ENCODE measurements around the gene LRBA.

LRBA gene

DNA sequence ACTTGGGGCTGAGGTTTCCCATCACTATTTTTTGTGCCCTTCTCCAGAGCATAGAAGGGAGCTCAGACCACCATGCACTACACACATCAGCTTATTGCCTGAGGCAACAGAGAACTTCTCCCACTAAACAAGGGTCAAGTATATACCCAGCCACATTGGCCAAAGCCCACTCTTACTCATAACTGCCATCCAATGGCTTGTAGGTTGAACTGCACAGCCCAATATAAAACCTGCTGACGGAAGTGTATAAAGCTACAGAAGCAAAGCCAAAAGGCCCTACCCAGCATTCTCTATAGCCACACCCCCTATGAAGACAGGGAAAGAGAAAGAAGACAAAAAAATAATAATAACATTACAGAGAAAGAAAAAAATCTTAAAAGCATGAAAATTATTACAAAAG, 139.7 kb downstream of the LRBA start:
- ChIA-PET CTCF (no interaction called here), POLR2A (ENCODE audit: low non-redundant PET) (no interaction called here)
- DNase-seq (ENCODE audit: low spot score), result no peak
- TF ChIP-seq, protein P1, sequence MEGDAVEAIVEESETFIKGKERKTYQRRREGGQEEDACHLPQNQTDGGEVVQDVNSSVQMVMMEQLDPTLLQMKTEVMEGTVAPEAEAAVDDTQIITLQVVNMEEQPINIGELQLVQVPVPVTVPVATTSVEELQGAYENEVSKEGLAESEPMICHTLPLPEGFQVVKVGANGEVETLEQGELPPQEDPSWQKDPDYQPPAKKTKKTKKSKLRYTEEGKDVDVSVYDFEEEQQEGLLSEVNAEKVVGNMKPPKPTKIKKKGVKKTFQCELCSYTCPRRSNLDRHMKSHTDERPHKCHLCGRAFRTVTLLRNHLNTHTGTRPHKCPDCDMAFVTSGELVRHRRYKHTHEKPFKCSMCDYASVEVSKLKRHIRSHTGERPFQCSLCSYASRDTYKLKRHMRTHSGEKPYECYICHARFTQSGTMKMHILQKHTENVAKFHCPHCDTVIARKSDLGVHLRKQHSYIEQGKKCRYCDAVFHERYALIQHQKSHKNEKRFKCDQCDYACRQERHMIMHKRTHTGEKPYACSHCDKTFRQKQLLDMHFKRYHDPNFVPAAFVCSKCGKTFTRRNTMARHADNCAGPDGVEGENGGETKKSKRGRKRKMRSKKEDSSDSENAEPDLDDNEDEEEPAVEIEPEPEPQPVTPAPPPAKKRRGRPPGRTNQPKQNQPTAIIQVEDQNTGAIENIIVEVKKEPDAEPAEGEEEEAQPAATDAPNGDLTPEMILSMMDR (conservative IDR thresholded peaks at IDR 0.05; ENCODE audit: low read depth), result no peak
- no peak overlapping the region for H3K27ac ChIP-seq

DNA sequence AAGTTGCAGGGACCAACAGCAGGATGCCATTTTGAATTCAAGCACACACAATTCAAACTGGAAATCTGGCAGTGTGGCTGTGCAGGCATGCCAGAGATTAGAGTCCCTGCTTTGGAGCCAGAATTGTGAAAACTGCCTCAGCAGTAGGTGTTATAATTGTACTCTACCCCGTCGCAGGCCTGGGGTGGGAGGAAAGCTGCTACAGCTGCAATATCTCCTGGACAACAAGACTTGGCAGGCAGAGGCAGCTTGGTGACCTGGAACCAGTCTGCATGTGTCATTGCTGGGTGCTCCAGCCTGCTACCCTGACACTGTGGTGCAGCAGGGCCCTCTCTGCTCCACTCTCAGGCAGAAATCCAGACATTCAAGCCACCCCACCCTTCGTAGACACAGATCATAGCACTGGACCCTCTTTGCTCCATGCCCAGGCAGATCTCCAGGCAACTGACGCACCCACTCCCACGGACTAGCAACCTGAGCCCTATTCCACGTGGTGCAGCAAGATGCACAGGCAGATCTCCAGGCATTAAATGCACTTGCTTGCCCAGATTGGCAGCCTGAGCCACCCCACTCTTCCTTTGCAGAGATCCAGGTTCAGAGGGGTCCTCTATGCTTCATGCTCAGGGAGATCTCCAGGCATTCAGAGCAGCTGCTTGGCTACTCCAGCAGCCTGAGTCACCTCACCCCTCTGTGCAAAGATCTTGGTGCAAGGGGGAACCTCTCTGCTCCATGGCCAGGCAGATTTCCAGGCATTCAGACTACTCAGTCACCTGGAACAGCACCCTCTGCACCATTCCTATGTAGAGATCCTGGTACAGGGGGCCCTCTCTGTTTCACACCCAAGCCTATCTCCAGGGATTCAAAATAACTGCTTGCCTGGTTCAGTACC, 140.5 kb downstream of the LRBA start:
- POLR2A ChIA-PET (ENCODE audit: low non-redundant PET), result no interaction called here
- CTCF ChIA-PET, result no interaction called here

DNA sequence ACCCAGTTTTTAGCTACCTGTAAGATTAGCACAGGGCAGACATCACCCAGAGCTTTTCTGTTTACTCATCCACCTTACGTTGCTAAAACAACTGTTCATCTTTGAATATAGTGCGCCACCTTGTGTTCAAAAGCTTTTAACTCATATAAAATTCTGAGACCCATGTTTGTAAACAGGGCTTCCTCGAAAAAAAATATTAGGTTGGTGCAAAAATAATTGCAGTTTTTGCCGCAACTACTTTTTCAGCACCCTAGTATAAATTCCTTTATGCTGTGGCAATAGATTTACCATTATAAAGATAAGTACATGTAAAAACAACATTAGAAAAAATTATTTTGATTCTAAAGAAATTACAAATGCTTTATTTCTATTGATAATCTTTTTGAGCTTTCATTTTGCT, 147.9 kb downstream of the LRBA start:
- ChIA-PET CTCF (interaction anchor here (0.5 to 1.3 kb wide), 30 partner anchors 10 to 890 kb away, joined by 3 to 9 read pairs (median 4); no protein-coding TSS in a partner anchor), POLR2A (ENCODE audit: low non-redundant PET) (no interaction called here)
- TF ChIP-seq, protein P1 (conservative IDR thresholded peaks at IDR 0.05; ENCODE audit: low read depth), result peak; percentile 57
- no peak overlapping the region for H3K27ac ChIP-seq
- DNase-seq (ENCODE audit: low spot score), result peak; percentile 67

More for the DNA sequence above, 140.5 kb downstream of the LRBA start:
- H3K27ac ChIP-seq, result peak overlapping the region; percentile 39
- no peak for DNase-seq (ENCODE audit: low spot score)
- TF ChIP-seq, protein P1 (conservative IDR thresholded peaks at IDR 0.05; ENCODE audit: low read depth), result no peak

DNA sequence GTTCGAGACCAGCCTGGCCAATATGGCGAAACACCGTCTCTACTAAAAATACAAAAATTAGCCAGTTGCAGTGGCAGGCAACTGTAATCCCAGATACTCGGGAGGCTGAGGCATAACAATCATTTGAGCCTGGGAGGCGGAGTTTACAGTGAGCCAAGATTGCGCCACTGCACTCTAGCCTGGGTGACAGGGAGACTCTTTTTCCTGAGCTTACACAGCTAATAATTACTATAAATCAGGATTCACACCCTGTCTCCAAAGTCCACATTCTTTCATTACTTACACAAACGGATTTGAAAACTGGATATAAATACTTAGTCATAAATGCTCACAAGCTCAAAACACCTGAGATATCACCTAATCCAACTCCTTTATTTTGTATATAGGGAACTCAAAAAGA, 151.6 kb downstream of the LRBA start:
- POLR2A ChIA-PET (ENCODE audit: low non-redundant PET), result no interaction called here
- no peak for DNase-seq (ENCODE audit: low spot score)
- H3K27ac ChIP-seq, result no peak overlapping the region
- CTCF ChIA-PET, result no interaction called here
- TF ChIP-seq, protein P1 (conservative IDR thresholded peaks at IDR 0.05; ENCODE audit: low read depth), result no peak

DNA sequence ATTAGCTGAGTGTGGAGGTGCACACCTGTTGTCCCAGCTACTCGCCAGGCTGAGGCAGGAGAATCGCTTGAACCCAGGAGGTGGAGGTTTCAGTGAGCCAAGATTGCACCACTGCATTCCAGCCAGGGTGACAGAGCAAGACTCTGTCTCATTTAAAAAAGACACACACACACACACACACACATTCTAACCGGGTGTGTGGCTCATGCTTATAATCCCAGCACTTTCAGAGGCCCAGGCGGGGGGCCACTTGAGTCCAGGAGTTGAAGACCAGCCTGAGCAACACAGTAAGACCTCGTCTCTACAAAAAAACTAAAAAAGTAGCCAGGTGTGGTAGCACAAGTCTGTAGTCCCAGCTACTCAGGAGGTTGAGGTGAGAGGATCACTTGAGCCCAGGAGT, 152.3 kb downstream of the LRBA start:
- ChIA-PET CTCF (no interaction called here), POLR2A (ENCODE audit: low non-redundant PET) (no interaction called here)
- H3K27ac ChIP-seq, result no peak overlapping the region
- TF ChIP-seq, protein P1 (conservative IDR thresholded peaks at IDR 0.05; ENCODE audit: low read depth), result no peak
- no peak for DNase-seq (ENCODE audit: low spot score)

DNA sequence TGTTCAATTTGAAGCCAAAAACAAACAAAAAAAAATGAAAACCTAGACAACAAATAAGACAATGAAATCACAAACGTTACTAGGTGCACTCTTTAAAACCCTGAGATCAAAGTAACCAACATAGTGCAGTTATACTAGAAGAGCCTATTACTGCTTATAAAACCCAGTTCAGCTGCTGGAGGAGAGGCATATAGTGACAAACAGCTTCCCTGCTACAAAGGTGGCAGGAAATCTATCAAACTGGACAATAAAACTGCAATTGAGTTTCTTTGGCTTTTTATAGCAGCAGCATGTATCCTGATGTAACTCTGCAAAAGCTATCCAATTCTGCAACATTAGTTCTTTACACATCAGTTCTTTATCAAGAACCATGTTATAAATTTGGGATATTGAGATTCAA, 155.6 kb downstream of the LRBA start:
- H3K27ac ChIP-seq, result no peak overlapping the region
- POLR2A ChIA-PET (ENCODE audit: low non-redundant PET), result interaction anchor here (0.6 kb wide), 1 partner anchor 47 kb away, joined by 3 read pairs; no protein-coding TSS in a partner anchor
- DNase-seq (ENCODE audit: low spot score), result no peak
- CTCF ChIA-PET, result interaction anchor here (0.6 kb wide), 1 partner anchor 405 kb away, joined by 5 read pairs; no protein-coding TSS in a partner anchor
- TF ChIP-seq, protein P1 (conservative IDR thresholded peaks at IDR 0.05; ENCODE audit: low read depth), result no peak

Data from RWPE1 (cell line).